Aorta (tissue), 5 donors: ENCODE data around the gene SLIT3. TPM values are rescaled to one million over a fixed set of nuclear protein-coding genes. Genes with fewer than 3 reads are reported as not detected.

ENCODE experiments used
- ATAC-seq: fragments of 200-7000 bp; cut with Tn5 transposase; one replicate; pipeline ENCODE4 v1.9.1; 2022; ENCODE audit warnings: moderate library complexity; ENCODE audit not compliant: low FRiP score
- DNase-seq, 2 donors: peaks; one replicate each; pipeline ENCODE4 v3.0.0-alpha.2; 2020
- H3K27ac ChIP-seq, 2 donors: one replicate each; pipeline ENCODE4 v1.5.1; 2013; ENCODE audit warnings: low read length in 2 of 2, mild to moderate bottlenecking in 2 of 2, moderate library complexity in 2 of 2, control low read depth in 1 of 2, inconsistent platforms in 1 of 2, low read depth in 1 of 2
- H3K27me3 ChIP-seq, 2 donors: one replicate each; pipeline ENCODE4 v1.6.1; 2013; ENCODE audit warnings: control low read depth in 1 of 2, low read length in 1 of 2, mild to moderate bottlenecking in 1 of 2, moderate library complexity in 1 of 2; ENCODE audit not compliant: insufficient read depth in 2 of 2, control insufficient read depth in 1 of 2
- H3K36me3 ChIP-seq, 2 donors: one replicate each; pipeline ENCODE4 v1.6.1; 2013; ENCODE audit warnings: control low read depth in 1 of 2, low read length in 1 of 2, mild to moderate bottlenecking in 1 of 2; ENCODE audit not compliant: insufficient read depth in 2 of 2, control insufficient read depth in 1 of 2
- H3K4me1 ChIP-seq, 2 donors: one replicate each; pipeline ENCODE4 v1.6.1; 2013; ENCODE audit warnings: low read length in 2 of 2, control low read depth in 1 of 2, mild to moderate bottlenecking in 1 of 2, moderate library complexity in 1 of 2; ENCODE audit not compliant: insufficient read depth in 2 of 2, control insufficient read depth in 1 of 2
- H3K4me3 ChIP-seq, 2 donors: one replicate each; pipeline ENCODE4 v1.5.1; 2013; ENCODE audit warnings: low read length in 2 of 2, control low read depth in 1 of 2, mild to moderate bottlenecking in 1 of 2
- H3K9me3 ChIP-seq: one replicate; pipeline ENCODE4 v1.6.1; 2013; ENCODE audit warnings: mild to moderate bottlenecking, low read length; ENCODE audit not compliant: control insufficient read depth
- WGBS, 2 donors: extraction: QIAGEN DNeasy Blood & Tissue Kit; methylation state at CpG; one replicate each; pipeline ENCODE4 v1.1.7; 2013; 5-methylcytosine and 5-hydroxymethylcytosine counted together
- intact Hi-C, 2 donors: fragments of 100-400 bp; cut with DNase I; formaldehyde crosslinking; loops; one replicate each; pipeline versions ENCODE4 v1.14.2 to v1.15.0; 2022
- polyA plus RNA-seq, 2 donors: library from polyadenylated mRNA; stranded (reverse); fragments of 200-250 nt; gene quantifications; one replicate each; pipeline ENCODE4 v1.2.3, GENCODE V29; 2013
- total RNA-seq, 2 donors: library from RNA; stranded (reverse); fragmentation: NEBNext Ultra II Directional; extraction: Animal tissue kit (Norgen Biotek cat#: 25700); gene quantifications; one replicate each; pipeline ENCODE4 v1.2.1, GENCODE V29; 2021
- donor health status: healthy with polysubstance abuse.
- donor health status: Bipolar disorder and iron deficiency.
- donor health status: DM: no; HTN: no; CAD: no.
- donor health status: DM: no; HTN: no; CAD: no.
- donor health status: DM: yes; HTN: yes; CAD: no.

The SLIT3 gene
- total and polyA plus RNA-seq, 4 donors: 8.6 to 108 (median 77.0) TPM

GRCh38 chr5:168899264-168899663, 401.7 kb downstream of the SLIT3 start:
- no peaks in the 10 kb centered on the region for H3K9me3 ChIP-seq
- 92 to 94% methylated on average over 4 of the region's 4 CpGs for WGBS, 2 donors
- intact Hi-C loops: no loop called here
- no peaks in the 10 kb centered on the region for H3K4me1 ChIP-seq
- ATAC-seq (no peak), DNase-seq (no peak)
- H3K4me3 ChIP-seq: no peak overlapping the region
- H3K27ac ChIP-seq: no peak overlapping the region
- no peaks in the 10 kb centered on the region for H3K27me3 ChIP-seq
- H3K36me3 ChIP-seq: no peaks in the 10 kb centered on the region

- H3K4me1 ChIP-seq: no peaks in the 10 kb centered on the region
- WGBS, 2 donors: 70 to 76% methylated on average over 7 of the region's 7 CpGs
- no peak overlapping the region for H3K27ac ChIP-seq
- intact Hi-C loops: no loop called here
- no peaks in the 10 kb centered on the region for H3K36me3 ChIP-seq
- H3K9me3 ChIP-seq: no peaks in the 10 kb centered on the region
- no peak for DNase-seq
- no peak overlapping the region for H3K4me3 ChIP-seq
- no peak for ATAC-seq
- no peaks in the 10 kb centered on the region for H3K27me3 ChIP-seq
These were observed 402.6 kb downstream of the SLIT3 start for GRCh38 chr5:168898247-168898911.

- intact Hi-C loops: no loop called here
- no peak overlapping the region for H3K27ac ChIP-seq
- no peak for ATAC-seq
These were observed 403.4 kb downstream of the SLIT3 start for GRCh38 chr5:168897387-168898122.

GRCh38 chr5:168895295-168896071, 405.5 kb downstream of the SLIT3 start:
- no peak for ATAC-seq
- no peaks in the 10 kb centered on the region for H3K27me3 ChIP-seq
- H3K9me3 ChIP-seq: no peaks in the 10 kb centered on the region
- H3K4me3 ChIP-seq: no peak overlapping the region
- no peak for DNase-seq
- no peak overlapping the region for H3K27ac ChIP-seq
- no peaks in the 10 kb centered on the region for H3K4me1 ChIP-seq
- intact Hi-C loops: no loop called here
- no peaks in the 10 kb centered on the region for H3K36me3 ChIP-seq
- 91 to 92% methylated on average over 5 of the region's 5 CpGs for WGBS, 2 donors

More at GRCh38 chr5:168897387-168898122, 403.4 kb downstream of the SLIT3 start:
- Histone ChIP-seq H3K4me1 (no peaks in the 10 kb centered on the region), H3K36me3 (no peaks in the 10 kb centered on the region), H3K9me3 (no peaks in the 10 kb centered on the region), H3K4me3 (no peak overlapping the region), H3K27me3 (no peaks in the 10 kb centered on the region)
- 92 to 94% methylated on average over 8 of the region's 8 CpGs for WGBS, 2 donors
- no peak for DNase-seq

GRCh38 chr5:168893283-168893682, 407.7 kb downstream of the SLIT3 start:
- Histone ChIP-seq H3K4me3 (no peak overlapping the region), H3K27ac (no peak overlapping the region), H3K4me1 (no peaks in the 10 kb centered on the region), H3K9me3 (no peaks in the 10 kb centered on the region), H3K27me3 (no peaks in the 10 kb centered on the region), H3K36me3 (no peaks in the 10 kb centered on the region)
- ATAC-seq: no peak
- WGBS, 2 donors: 93 to 97% methylated on average over 4 of the region's 4 CpGs
- DNase-seq: no peak
- intact Hi-C loops: no loop called here

GRCh38 chr5:168892618-168893186, 408.2 kb downstream of the SLIT3 start:
- Histone ChIP-seq H3K27me3 (no peaks in the 10 kb centered on the region), H3K27ac (no peak overlapping the region), H3K4me1 (no peaks in the 10 kb centered on the region), H3K36me3 (no peaks in the 10 kb centered on the region), H3K4me3 (no peak overlapping the region), H3K9me3 (no peaks in the 10 kb centered on the region)
- DNase-seq (no peak), ATAC-seq (no peak)
- WGBS, 2 donors: 87% methylated on average over 5 of the region's 5 CpGs
- intact Hi-C loops: no loop called here

- no peaks in the 10 kb centered on the region for H3K36me3 ChIP-seq
- no peak overlapping the region for H3K4me3 ChIP-seq
- DNase-seq: no peak
- no peak for ATAC-seq
- no peak overlapping the region for H3K27ac ChIP-seq
- intact Hi-C loops: no loop called here
- no peaks in the 10 kb centered on the region for H3K4me1 ChIP-seq
- no peaks in the 10 kb centered on the region for H3K9me3 ChIP-seq
- H3K27me3 ChIP-seq: no peaks in the 10 kb centered on the region
- WGBS, 2 donors: 83 to 84% methylated on average over 6 of the region's 6 CpGs
These were observed 409.8 kb downstream of the SLIT3 start for GRCh38 chr5:168890816-168891812.

GRCh38 chr5:168889039-168889438, 411.9 kb downstream of the SLIT3 start:
- Histone ChIP-seq H3K27ac (no peak overlapping the region), H3K4me3 (no peak overlapping the region), H3K36me3 (no peaks in the 10 kb centered on the region), H3K4me1 (no peaks in the 10 kb centered on the region), H3K27me3 (no peaks in the 10 kb centered on the region), H3K9me3 (no peaks in the 10 kb centered on the region)
- intact Hi-C loops: no loop called here
- DNase-seq: no peak
- 97 to 100% methylated on average over 1 of the region's 1 CpG for WGBS, 2 donors
- no peak for ATAC-seq
